HG02970 (cell line): ENCODE results near the gene INPP5A.

Source experiments
- ATAC-seq: cut with Tn5 transposase; IDR thresholded peaks from one replicate; pipeline ENCODE4 v1.9.1; 2021; ENCODE audit warnings: mild to moderate bottlenecking, moderate library complexity, moderate number of reproducible peaks; ENCODE audit not compliant: unreplicated experiment, low FRiP score

INPP5A gene

GRCh38 chr10:132652446-132652845 is 114.9 kb downstream of the INPP5A start:
- no peak for ATAC-seq

GRCh38 chr10:132652936-132653590 is 115.5 kb downstream of the INPP5A start:
- no peak for ATAC-seq

GRCh38 chr10:132653721-132654120 is 116.1 kb downstream of the INPP5A start:
- ATAC-seq, result no peak

DNA sequence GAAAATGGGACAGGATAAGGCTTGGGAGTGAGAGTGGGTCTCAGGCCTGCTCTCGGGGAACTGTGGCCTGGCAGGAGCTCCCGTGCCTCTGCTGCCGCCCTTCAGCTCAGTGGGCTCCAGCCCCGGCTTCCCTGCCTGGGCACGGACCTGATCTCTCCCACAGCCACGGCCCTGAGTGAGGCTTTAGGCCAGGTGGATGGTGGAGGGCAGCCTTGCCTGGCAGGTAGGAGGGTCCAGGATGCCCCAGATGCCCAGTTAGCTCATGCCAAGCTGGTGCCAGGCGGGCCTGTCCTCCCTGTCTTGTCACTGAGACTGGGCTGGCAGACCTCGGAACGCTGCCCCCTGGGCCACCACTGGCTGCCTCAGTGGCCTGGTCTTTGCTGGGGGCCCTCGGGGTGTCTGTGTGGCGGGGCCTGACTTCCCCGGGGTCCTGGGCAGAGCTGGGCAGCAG is 116.6 kb downstream of the INPP5A start:
- no peak for ATAC-seq

DNA sequence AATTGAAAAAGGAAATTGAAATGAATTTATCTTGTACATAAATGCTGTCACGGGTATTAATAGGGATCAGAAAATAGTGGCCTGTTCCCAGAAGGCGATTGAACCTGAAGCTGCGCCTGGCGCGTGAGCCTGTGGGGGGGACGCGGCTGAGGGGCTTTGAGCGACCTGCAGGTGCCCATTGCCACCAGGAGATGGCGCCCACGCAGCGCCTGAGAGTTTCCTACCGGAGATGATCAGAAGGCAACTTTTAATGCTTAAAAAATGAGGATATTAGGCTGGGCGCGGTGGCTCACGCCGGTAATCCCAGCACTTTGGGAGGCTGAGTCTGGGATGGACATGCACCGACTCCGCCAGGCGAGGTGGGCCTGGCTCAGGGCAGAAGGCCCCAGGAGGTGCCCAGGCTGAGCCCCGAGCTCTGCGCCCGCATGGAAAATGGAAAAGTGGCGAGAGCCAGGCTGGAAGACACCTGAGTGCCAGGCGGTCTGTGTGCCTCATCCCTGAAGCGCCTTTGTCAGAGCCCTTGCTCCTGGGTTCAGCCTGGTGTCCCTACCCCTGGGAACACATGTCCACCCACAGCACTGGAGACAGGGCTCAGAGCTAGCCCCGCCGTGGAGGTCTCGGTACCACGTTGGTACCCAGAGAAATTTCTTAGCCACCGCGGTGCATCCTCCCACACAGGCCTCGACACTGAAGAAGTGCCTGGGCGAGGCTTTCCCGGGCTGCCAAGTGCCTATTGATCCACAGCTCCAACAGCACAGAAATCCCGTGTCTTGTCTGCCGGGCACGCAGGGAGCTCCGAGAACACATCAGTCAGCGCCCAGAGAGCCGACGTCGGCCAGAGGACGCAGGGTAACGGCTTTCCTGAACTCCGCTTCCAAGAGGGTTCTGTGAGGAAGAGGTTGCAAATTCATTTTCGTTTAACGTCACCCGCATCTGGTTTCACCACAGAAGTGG is 117.4 kb downstream of the INPP5A start:
- no peak for ATAC-seq

GRCh38 chr10:132655735-132656134 is 118.1 kb downstream of the INPP5A start:
- ATAC-seq, result no peak

GRCh38 chr10:132656283-132657126 is 118.9 kb downstream of the INPP5A start:
- ATAC-seq, result no peak

DNA sequence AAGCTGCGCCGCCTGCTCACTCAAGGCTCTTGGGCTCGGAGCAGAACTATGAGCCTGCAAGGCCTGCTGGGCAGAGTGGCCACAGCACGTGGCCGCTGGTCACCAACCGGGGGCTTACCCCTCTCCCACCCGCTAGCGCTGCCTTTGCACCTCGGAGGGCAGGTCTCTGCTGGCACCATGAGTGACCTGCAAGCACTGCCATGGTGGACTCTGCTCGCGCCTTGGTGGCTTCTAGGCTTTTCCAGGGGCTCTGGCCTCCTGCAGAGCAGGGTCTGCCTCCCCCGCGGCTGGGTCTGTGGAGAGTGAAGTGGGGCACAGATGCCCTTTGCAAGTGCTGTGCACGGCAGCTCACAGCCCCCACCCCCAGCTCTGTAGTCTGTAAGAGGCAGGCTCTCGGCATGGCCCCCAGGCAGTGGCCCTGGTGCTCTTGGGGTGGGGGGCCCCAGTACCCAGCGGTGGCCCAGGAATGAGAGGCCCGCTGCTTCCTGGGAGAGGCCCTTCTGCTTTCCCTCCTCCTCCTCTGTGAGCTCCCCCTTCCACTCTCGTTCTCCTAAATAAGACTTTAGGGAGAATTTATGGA is 119.6 kb downstream of the INPP5A start:
- ATAC-seq, result no peak

- ATAC-seq, result no peak
Measured at GRCh38 chr10:132657748-132658147, 120.2 kb downstream of the INPP5A start.

DNA sequence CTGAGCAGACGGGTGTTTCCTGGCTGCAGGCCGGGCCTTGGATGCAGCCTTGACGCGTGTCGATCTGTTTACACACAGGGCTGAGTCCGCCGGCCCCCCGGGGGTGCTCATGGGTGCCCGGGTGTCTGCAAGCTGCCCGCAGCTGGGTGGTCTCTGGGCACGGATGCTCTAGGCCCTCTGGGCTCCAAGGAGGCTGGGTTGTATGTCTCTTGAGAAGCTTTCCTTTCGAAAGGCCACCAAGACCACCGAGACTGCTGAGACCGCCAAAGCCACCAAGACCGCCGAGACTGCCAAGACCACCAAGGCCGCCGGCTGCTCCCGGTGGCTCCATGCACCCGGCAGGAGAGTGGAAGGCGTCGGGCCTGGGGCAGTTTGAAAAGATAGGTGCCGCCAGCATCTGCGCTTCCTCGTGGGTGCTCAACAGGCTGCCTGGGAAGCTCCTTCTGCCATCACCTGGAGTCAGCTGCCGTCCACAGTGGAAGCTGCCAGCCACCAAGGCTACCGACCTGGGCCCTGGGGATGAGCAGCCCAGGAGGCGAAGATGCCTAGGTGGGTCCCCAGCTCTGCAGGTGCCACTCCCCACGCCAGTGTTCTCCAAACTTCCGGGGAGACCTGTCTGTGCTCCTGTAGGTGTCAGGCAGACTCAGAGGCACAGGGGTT is 121.1 kb downstream of the INPP5A start:
- ATAC-seq, result no peak

DNA sequence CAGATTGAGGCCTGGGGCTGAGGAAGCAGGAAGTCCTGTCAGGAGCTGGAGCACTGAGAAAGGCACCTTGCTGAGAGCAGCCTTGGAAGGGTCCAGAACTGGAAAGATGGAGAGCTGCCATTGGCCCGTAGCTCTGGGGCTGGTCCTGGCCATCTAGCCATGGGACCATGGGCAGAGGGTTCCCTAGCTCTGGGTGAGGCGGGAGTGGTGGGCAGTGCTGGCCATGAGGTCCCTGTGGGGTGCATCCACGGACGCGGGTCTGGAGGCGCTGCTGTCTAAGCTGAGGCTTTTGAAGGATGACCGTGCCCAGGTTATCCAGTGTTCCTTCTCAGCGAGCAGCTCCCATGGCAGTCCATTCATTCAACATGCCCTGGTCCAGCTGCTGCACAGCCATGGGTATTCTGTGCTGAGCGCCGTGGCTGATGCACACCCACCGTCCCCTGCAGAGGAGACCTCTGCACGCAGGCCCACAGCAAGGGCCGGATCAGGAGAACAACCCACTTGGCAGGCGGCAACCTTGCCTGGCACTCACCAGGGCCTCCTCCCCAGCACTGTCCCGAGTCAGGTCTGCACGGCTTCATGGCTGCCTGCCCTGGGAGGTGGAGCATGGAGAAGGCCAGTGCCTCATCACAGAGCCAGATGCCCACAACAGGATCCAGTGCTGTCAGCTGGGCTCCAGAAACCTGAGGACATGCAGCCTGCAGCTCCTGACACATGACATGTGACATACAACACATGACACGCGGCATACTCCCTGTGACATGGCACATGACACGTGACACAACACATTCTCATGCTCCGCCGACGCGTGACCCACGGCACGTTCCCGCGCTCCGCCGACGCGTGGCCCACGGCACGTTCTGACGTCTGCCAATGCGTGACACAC is 121.9 kb downstream of the INPP5A start:
- no peak for ATAC-seq

GRCh38 chr10:132660385-132660784 is 122.8 kb downstream of the INPP5A start:
- no peak for ATAC-seq

- ATAC-seq, result no peak
Measured at GRCh38 chr10:132662186-132662920, 124.8 kb downstream of the INPP5A start.

DNA sequence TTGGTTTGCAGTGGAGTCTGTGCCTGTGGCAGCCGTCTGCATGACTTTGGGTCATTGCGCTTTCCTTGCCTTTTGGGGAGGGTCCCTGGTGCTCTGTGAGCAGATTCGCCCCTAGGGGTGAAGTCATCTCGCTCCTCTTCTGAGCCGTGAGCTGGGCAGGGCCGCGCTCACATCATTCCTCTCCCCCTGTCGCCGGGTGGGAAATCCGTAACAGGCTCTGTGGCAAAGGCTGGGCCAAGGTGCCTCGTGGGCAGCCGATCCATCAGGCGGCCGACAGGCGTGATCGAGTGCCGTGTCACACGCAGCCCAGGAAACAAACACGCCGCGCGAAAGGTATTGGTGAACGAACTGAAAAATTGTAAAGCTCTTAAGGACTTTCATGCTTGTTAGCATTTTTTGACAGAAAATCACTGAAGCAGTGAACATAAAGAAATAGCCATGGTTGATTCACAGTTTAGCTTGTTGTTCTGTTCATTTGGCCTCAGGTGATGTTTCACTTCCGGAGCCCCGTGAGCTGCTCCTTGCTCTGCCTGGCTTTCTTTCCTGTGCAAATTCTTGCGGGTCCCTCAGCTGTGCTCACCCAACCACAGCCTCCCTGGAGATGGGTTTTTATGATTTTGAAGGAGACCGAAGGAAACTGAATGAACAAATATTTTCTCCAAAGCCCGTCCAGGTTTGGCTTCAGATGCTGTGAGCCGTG is 126.2 kb downstream of the INPP5A start:
- no peak for ATAC-seq

- no peak for ATAC-seq
Measured at GRCh38 chr10:132664407-132664806, 126.8 kb downstream of the INPP5A start.

GRCh38 chr10:132664883-132665282 is 127.3 kb downstream of the INPP5A start:
- no peak for ATAC-seq

GRCh38 chr10:132665946-132666704 is 128.5 kb downstream of the INPP5A start:
- ATAC-seq, result no peak
